ACC112 (cell line): ENCODE measurements around the gene GRM4.

ENCODE experiments used
- H2AFZ ChIP-seq: fragments of 200-600 bp; sonication (generic); one replicate; pipeline ENCODE4 v1.6.0; 2017; ENCODE audit warnings: antibody characterized with exemption, low read length; ENCODE audit not compliant: unreplicated experiment
- H3K27ac ChIP-seq: fragments of 200-600 bp; sonication (generic); 2 replicates; pipeline ENCODE4 v1.5.1; 2014; ENCODE audit warnings: low read depth, mild to moderate bottlenecking, antibody characterized with exemption, low read length, moderate library complexity
- H3K27me3 ChIP-seq: fragments of 200-600 bp; sonication (generic); 2 replicates; pipeline ENCODE4 v1.6.1; 2014; ENCODE audit warnings: mild to moderate bottlenecking, antibody characterized with exemption, low read length, moderate library complexity, mixed read lengths; ENCODE audit not compliant: insufficient read depth
- H3K36me3 ChIP-seq: fragments of 200-600 bp; sonication (generic); 2 replicates; pipeline ENCODE4 v1.6.1; 2016; ENCODE audit warnings: mild to moderate bottlenecking, antibody characterized with exemption, low read length, moderate library complexity, mixed read lengths; ENCODE audit not compliant: insufficient read depth
- H3K4me1 ChIP-seq: fragments of 200-600 bp; sonication (generic); one replicate; pipeline ENCODE4 v1.6.1; 2016; ENCODE audit warnings: low read length, mixed read lengths; ENCODE audit not compliant: insufficient read depth, unreplicated experiment, control insufficient read depth
- H3K4me3 ChIP-seq: fragments of 200-600 bp; sonication (generic); 2 replicates; pipeline ENCODE4 v1.5.1; 2014; ENCODE audit warnings: mild to moderate bottlenecking, low read depth, low read length
- H3K79me2 ChIP-seq: fragments of 200-600 bp; sonication (generic); one replicate; pipeline ENCODE4 v1.6.0; 2016; ENCODE audit warnings: low read length; ENCODE audit not compliant: control insufficient read depth, unreplicated experiment, insufficient read depth

The GRM4 gene

GRCh38 chr6:34157236-34157830 is 11.4 kb upstream of the GRM4 start:
- no peaks in the 10 kb centered on the region for H3K36me3 ChIP-seq
- no peaks in the 10 kb centered on the region for H3K4me1 ChIP-seq
- H3K79me2 ChIP-seq: no peaks in the 10 kb centered on the region
- no peak overlapping the region for H2AFZ ChIP-seq
- H3K4me3 ChIP-seq: no peak overlapping the region
- H3K27ac ChIP-seq: no peak overlapping the region
- peaks cover 28% of the 10 kb centered on the region for H3K27me3 ChIP-seq

- no peaks in the 10 kb centered on the region for H3K36me3 ChIP-seq
- no peaks in the 10 kb centered on the region for H3K4me1 ChIP-seq
- H3K79me2 ChIP-seq: no peaks in the 10 kb centered on the region
- peaks cover 43% of the 10 kb centered on the region for H3K27me3 ChIP-seq
- no peak overlapping the region for H3K4me3 ChIP-seq
- H2AFZ ChIP-seq: no peak overlapping the region
- H3K27ac ChIP-seq: no peak overlapping the region
Measured at GRCh38 chr6:34155471-34156300, 9.8 kb upstream of the GRM4 start.

GRCh38 chr6:34154668-34155447 is 9.0 kb upstream of the GRM4 start:
- H3K79me2 ChIP-seq: no peaks in the 10 kb centered on the region
- H3K36me3 ChIP-seq: no peaks in the 10 kb centered on the region
- H2AFZ ChIP-seq: peak overlapping the region; percentile 43
- no peaks in the 10 kb centered on the region for H3K4me1 ChIP-seq
- H3K27me3 ChIP-seq: peaks cover 50% of the 10 kb centered on the region
- no peak overlapping the region for H3K27ac ChIP-seq
- peak overlapping the region; percentile 74 for H3K4me3 ChIP-seq

- Histone ChIP-seq H3K27ac (no peak overlapping the region), H3K4me1 (no peaks in the 10 kb centered on the region), H3K79me2 (no peaks in the 10 kb centered on the region), H2AFZ (no peak overlapping the region), H3K36me3 (no peaks in the 10 kb centered on the region), H3K27me3 (peaks cover 61% of the 10 kb centered on the region), H3K4me3 (no peak overlapping the region)
Measured at GRCh38 chr6:34152806-34153520, 7.1 kb upstream of the GRM4 start.

- Histone ChIP-seq H3K79me2 (no peaks in the 10 kb centered on the region), H2AFZ (no peak overlapping the region), H3K4me3 (no peak overlapping the region), H3K4me1 (no peaks in the 10 kb centered on the region), H3K27ac (no peak overlapping the region), H3K27me3 (peaks cover 57% of the 10 kb centered on the region), H3K36me3 (no peaks in the 10 kb centered on the region)
Measured at GRCh38 chr6:34152042-34152524, 6.2 kb upstream of the GRM4 start.

- H3K79me2 ChIP-seq: no peaks in the 10 kb centered on the region
- H3K27ac ChIP-seq: no peak overlapping the region
- H2AFZ ChIP-seq: no peak overlapping the region
- peaks cover 58% of the 10 kb centered on the region for H3K27me3 ChIP-seq
- H3K4me3 ChIP-seq: no peak overlapping the region
- H3K4me1 ChIP-seq: no peaks in the 10 kb centered on the region
- H3K36me3 ChIP-seq: no peaks in the 10 kb centered on the region
Measured at GRCh38 chr6:34151321-34152041, 5.6 kb upstream of the GRM4 start.

- Histone ChIP-seq H3K36me3 (no peaks in the 10 kb centered on the region), H2AFZ (no peak overlapping the region), H3K4me3 (no peak overlapping the region), H3K27ac (no peak overlapping the region), H3K4me1 (no peaks in the 10 kb centered on the region), H3K27me3 (peaks cover 62% of the 10 kb centered on the region), H3K79me2 (no peaks in the 10 kb centered on the region)
Measured at GRCh38 chr6:34150766-34151165, 4.9 kb upstream of the GRM4 start.

- no peaks in the 10 kb centered on the region for H3K79me2 ChIP-seq
- H3K27ac ChIP-seq: no peak overlapping the region
- H3K4me1 ChIP-seq: no peaks in the 10 kb centered on the region
- no peak overlapping the region for H3K4me3 ChIP-seq
- H3K36me3 ChIP-seq: no peaks in the 10 kb centered on the region
- H2AFZ ChIP-seq: no peak overlapping the region
- H3K27me3 ChIP-seq: peaks cover 56% of the 10 kb centered on the region
Measured at GRCh38 chr6:34149831-34150400, 4.0 kb upstream of the GRM4 start.

- no peak overlapping the region for H2AFZ ChIP-seq
- H3K27me3 ChIP-seq: peaks cover 60% of the 10 kb centered on the region
- H3K4me1 ChIP-seq: no peaks in the 10 kb centered on the region
- no peaks in the 10 kb centered on the region for H3K36me3 ChIP-seq
- no peak overlapping the region for H3K4me3 ChIP-seq
- no peak overlapping the region for H3K27ac ChIP-seq
- no peaks in the 10 kb centered on the region for H3K79me2 ChIP-seq
Measured at GRCh38 chr6:34149452-34149810, 3.5 kb upstream of the GRM4 start.
